Kidney (tissue), 14 donors: Measurements from ENCODE around the gene USF2. TPM values are rescaled to one million over a fixed set of nuclear protein-coding genes. Genes with fewer than 3 reads are reported as not detected.
A peak's percentile ranks its signal among the peaks of the same experiment; 100 is the strongest.

Source experiments
- DNase-seq, 5 donors: peaks; one replicate each; pipeline ENCODE4 v3.0.0-alpha.2; 2013 to 2020
- FAIRE-seq: peaks from 2 replicates; lab custom pipeline; 2012; peaks lifted over from hg19 to GRCh38; lab: Jason Lieb, UNC
- H3K27ac ChIP-seq, 2 donors: one replicate each; pipeline ENCODE4 v1.7.0; 2013; ENCODE audit warnings: low read depth in 2 of 2, low read length in 2 of 2, inconsistent platforms in 1 of 2
- H3K27me3 ChIP-seq: one replicate; pipeline ENCODE4 v1.7.1; 2013; ENCODE audit warnings: low read length, inconsistent platforms; ENCODE audit not compliant: control insufficient read depth, insufficient read depth
- H3K36me3 ChIP-seq, 3 donors: one replicate each; pipeline versions ENCODE4 v1.7.0 to v1.7.1; 2013; ENCODE audit warnings: low read length in 3 of 3, control low read depth in 1 of 3, inconsistent platforms in 1 of 3; ENCODE audit not compliant: insufficient read depth in 3 of 3, control insufficient read depth in 2 of 3
- H3K4me1 ChIP-seq, 3 donors: one replicate each; pipeline versions ENCODE4 v1.7.0 to v1.7.1; 2013; ENCODE audit warnings: low read length in 3 of 3, inconsistent platforms in 1 of 3, low read depth in 1 of 3; ENCODE audit not compliant: control insufficient read depth in 2 of 3, insufficient read depth in 2 of 3
- H3K4me3 ChIP-seq, 3 donors: one replicate each; pipeline versions ENCODE4 v1.7.0 to v1.8.1; 2013; ENCODE audit warnings: low read length in 3 of 3, control low read depth in 1 of 3, inconsistent platforms in 1 of 3
- H3K9ac ChIP-seq, 3 donors: one replicate each; pipeline versions ENCODE4 v1.7.0 to v1.7.1; 2013; ENCODE audit warnings: low read length in 3 of 3, control low read depth in 1 of 3, inconsistent platforms in 1 of 3
- H3K9me3 ChIP-seq, 3 donors: one replicate each; pipeline versions ENCODE4 v1.7.0 to v1.7.1; 2013; ENCODE audit warnings: low read length in 3 of 3, control low read depth in 1 of 3, inconsistent platforms in 1 of 3; ENCODE audit not compliant: control insufficient read depth in 2 of 3, insufficient read depth in 1 of 3
- CTCF ChIP-seq: IDR thresholded peaks from 3 replicates; pipeline ENCODE4 v1.5.1; 2012; ENCODE audit warnings: mild to moderate bottlenecking, moderate library complexity, borderline replicate concordance; ENCODE audit not compliant: insufficient read depth; ENCODE audit errors: extremely low read depth
- intact Hi-C: fragments of 100-400 bp; cut with DNase I; formaldehyde crosslinking; loops from one replicate; pipeline ENCODE4 v1.11.1; 2022
- polyA plus RNA-seq: library from polyadenylated mRNA; stranded (reverse); fragments of 350-450 nt; fragmentation: Illumina TruSeq; extraction: RNeasy Lipid Tissue Mini Kit (QIAGEN cat#74804); gene quantifications from one replicate; pipeline ENCODE4 v1.2.3, GENCODE V29; 2014; ENCODE audit warnings: low read depth, low replicate concordance; ENCODE audit not compliant: insufficient read depth
- total RNA-seq: library from RNA; stranded (reverse); fragmentation: NEBNext Ultra II Directional; extraction: Animal tissue kit (Norgen Biotek cat#: 25700); gene quantifications from one replicate; pipeline ENCODE4 v1.2.1, GENCODE V29; 2021
- donor health status: control.
- donor health status: control.
- donor health status: control.
- donor health status: control.
- donor health status: control.
- donor health status: DM: yes; HTN: yes; CAD: no.
- donor health status: Normal renal cell carcinoma (clear cell type).

Gene USF2
- total and polyA plus RNA-seq, 2 donors from 2014 or later: 82.8 to 118 TPM

- FAIRE-seq (no peak), DNase-seq (no peak)
- intact Hi-C loops: no loop called here
- Histone ChIP-seq H3K9ac (no peak overlapping the region), H3K27ac (no peak overlapping the region), H3K4me1 (peaks cover 0 to 7% (median 0%) of the 10 kb centered on the region in 3 donors), H3K27me3 (no peaks in the 10 kb centered on the region), H3K4me3 (no peak overlapping the region), H3K9me3 (no peaks in the 10 kb centered on the region), H3K36me3 (peaks cover 0 to 7% (median 0%) of the 10 kb centered on the region in 3 donors)
- no peak for TF ChIP-seq CTCF
These were observed 14.1 kb upstream of the USF2 start for GRCh38 chr19:35254341-35255297.

- intact Hi-C loops: no loop called here
- no peak overlapping the region for H3K4me3 ChIP-seq
- H3K27me3 ChIP-seq: no peaks in the 10 kb centered on the region
- H3K36me3 ChIP-seq: peaks cover 0 to 7% (median 0%) of the 10 kb centered on the region in 3 donors
- no peak overlapping the region for H3K9ac ChIP-seq
- H3K4me1 ChIP-seq: peaks cover 0 to 3% (median 0%) of the 10 kb centered on the region in 3 donors
- no peak for DNase-seq
- H3K27ac ChIP-seq: no peak overlapping the region
- TF ChIP-seq CTCF: no peak
- no peaks in the 10 kb centered on the region for H3K9me3 ChIP-seq
- FAIRE-seq: no peak
These were observed 12.2 kb upstream of the USF2 start for GRCh38 chr19:35256566-35256965.

- no peak for TF ChIP-seq CTCF
- Histone ChIP-seq H3K9ac (no peak overlapping the region), H3K36me3 (peaks cover 0 to 7% (median 0%) of the 10 kb centered on the region in 3 donors), H3K4me1 (peaks cover 0 to 3% (median 0%) of the 10 kb centered on the region in 3 donors), H3K4me3 (no peak overlapping the region), H3K9me3 (no peaks in the 10 kb centered on the region), H3K27me3 (no peaks in the 10 kb centered on the region), H3K27ac (no peak overlapping the region)
- FAIRE-seq (no peak), DNase-seq (peak in 1 of 5 donors; percentile 36)
- intact Hi-C loops: no loop called here
These were observed 11.7 kb upstream of the USF2 start for GRCh38 chr19:35257113-35257461.
